Bone marrow (tissue), 2 donors: Measurements from ENCODE around the gene USP6NL.

ENCODE experiments used
- DNase-seq, 2 donors: peaks; one replicate each; lab custom pipeline; 2025; lab: John Stamatoyannopoulos, UW

USP6NL gene

GRCh38 chr10:11415095-11415494 lies 196.4 kb downstream of the USP6NL start:
- no peak for DNase-seq

GRCh38 chr10:11414314-11415038 lies 197.0 kb downstream of the USP6NL start:
- DNase-seq, result no peak

GRCh38 chr10:11411926-11412545 lies 199.4 kb downstream of the USP6NL start:
- DNase-seq, result no peak

- no peak for DNase-seq
Measured at GRCh38 chr10:11409357-11409756, 202.1 kb downstream of the USP6NL start.

GRCh38 chr10:11407939-11408338 lies 203.5 kb downstream of the USP6NL start:
- no peak for DNase-seq

- DNase-seq, result no peak
Measured at GRCh38 chr10:11406746-11407145, 204.7 kb downstream of the USP6NL start.

GRCh38 chr10:11404901-11405300 lies 206.5 kb downstream of the USP6NL start:
- DNase-seq, result no peak
